Left lobe of liver (tissue), 2 donors: Measurements from ENCODE around the gene TC2N. TPM values are rescaled to one million over a fixed set of nuclear protein-coding genes. Genes with fewer than 3 reads are reported as not detected.
"Not testable (repeated sequence)": the region's sequence is repeated elsewhere in the genome, so short reads cannot be mapped to it uniquely, and the experiment has no call there.

Experiments
- ATAC-seq: fragments of 200-7000 bp; cut with Tn5 transposase; one replicate; pipeline ENCODE4 v1.9.1; 2020; ENCODE audit warnings: mild to moderate bottlenecking, moderate library complexity
- DNase-seq: peaks from one replicate; pipeline ENCODE4 v3.0.0-alpha.2; 2020; ENCODE audit warnings: low spot score
- total RNA-seq: library from RNA; stranded (reverse); gene quantifications from one replicate; pipeline ENCODE4 v1.2.1, GENCODE V29; 2021
- donor health status: DM: no; HTN: no; CAD: no; lungs with moderate emphysema.
- donor health status: DM: no; HTN: yes; CAD: no.

TC2N gene
- total RNA-seq, 1 donor from 2014 or later, result 1.5 TPM

DNA sequence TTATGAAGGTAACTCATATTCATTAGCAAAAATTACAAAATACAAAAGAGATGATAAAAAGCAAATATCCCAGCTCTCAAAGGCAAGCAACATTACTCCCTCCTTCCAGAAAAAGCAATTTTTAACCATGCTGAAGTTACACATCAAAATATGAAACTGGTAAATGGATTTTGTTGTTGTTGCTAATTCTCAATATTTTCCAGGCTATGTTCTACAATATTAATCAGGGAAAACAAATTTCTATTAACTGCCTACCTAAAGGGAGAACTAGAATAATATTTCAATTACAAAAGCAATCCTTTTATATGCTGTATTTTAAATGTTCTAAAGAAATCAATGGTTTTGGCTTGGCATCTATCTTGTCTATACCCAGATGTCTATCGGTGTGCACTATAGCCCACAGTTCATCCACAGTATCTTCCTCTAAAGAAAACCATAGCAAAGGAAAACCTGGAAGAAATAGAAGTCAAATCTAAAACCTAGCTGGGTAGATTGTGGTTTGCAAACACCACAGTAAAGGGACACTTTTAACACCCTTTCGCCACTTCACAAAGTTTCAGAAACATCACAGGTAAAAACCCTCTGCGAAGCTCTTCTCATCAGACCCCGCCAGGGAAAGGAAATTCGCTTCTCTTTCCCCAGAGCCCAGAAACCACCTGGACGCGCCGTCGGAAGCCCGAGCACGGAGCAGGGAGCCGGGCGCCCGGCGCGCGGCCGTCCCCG is 32.0 kb downstream of the TC2N start:
- no peak for ATAC-seq
- DNase-seq, result no peak

DNA sequence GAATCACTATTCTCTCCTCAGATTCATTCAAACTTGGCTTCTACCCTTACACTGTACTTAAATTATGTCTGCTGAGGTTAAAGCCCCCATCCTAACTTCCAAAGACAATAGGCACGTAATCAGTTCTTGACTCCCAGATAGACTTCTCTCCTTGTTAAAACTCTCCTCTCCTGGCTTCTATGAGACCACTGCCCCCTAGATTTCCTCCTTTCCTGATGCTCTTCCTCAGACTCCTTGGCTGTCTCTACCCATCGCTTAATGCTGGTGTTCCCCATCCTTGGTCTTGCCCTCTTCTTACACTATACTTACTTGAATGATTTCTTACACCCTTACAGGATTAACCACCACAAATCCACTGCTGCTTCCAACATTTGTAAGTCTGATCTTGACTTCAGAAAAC is 32.8 kb downstream of the TC2N start:
- DNase-seq (no peak), ATAC-seq (no peak)

DNA sequence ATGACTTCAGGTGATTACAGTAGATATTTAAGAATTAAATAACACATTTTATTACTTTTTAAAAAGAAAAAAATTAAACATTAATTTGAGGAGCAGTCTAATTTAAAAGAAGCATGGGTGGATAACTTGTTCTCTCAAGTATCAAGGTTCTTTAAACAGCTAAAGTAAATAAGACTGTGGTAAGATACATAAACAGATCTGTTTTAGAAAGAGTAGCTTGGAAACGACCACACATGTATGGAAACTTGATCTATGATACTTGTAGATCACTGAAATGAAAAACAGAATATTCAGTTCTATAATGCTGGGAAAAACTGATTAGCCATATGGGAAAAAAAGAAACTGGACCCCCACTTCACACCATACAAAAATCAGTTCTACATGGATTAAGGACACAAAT is 36.0 kb downstream of the TC2N start:
- ATAC-seq, result no peak
- no peak for DNase-seq

DNA sequence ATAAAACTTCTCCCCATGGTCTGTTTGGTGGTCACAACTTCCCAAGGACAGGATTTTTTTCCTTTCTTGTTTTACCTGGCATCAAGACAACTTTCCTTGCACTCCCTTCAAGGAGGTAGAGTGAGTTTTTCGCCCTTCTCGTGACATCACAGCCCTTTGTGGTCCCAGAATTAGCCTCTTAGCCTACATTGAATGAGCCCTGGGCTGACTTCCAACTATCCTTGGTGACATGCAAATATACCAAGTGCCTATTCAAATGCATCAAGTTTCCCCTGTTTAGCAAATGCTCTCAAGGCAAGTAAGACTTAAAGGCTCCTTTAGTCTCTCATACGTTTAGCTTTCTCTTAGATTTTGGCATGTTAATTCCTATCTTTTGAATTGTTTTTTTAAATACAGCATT is 36.6 kb downstream of the TC2N start:
- DNase-seq (no peak), ATAC-seq (no peak)

DNA sequence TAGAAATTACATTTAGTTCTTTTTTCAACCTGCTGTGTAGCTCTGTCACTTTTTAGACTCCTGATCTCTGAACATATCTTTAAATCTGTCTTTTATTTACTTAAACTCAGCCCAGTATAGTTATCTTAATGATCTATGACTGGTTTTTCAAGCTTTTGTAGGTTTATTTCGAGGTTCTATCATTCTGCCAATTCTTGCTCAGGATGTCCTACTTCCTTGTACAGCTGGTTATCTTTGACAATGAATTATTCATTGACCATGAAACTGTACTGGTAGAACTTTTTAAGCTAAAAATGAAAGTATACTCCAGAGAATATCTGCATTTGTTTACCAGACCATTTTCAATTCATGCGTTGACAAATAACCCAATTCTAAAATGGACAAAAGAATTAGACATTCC is 37.8 kb downstream of the TC2N start:
- ATAC-seq (no peak), DNase-seq (no peak)

DNA sequence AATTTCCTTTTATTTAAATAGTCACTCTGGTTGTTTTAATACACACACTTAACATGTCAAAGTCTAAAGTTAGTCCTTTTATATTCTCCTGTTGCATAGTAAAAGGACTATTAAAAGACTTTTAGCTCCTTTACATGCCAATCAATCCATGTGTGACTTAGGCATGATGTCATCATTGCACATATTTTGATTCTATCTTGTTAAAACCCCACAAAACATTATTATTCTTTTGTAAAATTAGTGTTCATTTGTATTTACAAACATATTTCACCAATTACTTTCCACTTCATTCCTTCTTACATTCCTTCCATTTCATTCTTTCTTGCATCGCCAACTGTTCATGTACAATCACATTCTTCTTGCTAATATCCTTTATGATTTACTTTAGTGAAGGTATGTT is 39.6 kb downstream of the TC2N start:
- DNase-seq, result no peak

DNA sequence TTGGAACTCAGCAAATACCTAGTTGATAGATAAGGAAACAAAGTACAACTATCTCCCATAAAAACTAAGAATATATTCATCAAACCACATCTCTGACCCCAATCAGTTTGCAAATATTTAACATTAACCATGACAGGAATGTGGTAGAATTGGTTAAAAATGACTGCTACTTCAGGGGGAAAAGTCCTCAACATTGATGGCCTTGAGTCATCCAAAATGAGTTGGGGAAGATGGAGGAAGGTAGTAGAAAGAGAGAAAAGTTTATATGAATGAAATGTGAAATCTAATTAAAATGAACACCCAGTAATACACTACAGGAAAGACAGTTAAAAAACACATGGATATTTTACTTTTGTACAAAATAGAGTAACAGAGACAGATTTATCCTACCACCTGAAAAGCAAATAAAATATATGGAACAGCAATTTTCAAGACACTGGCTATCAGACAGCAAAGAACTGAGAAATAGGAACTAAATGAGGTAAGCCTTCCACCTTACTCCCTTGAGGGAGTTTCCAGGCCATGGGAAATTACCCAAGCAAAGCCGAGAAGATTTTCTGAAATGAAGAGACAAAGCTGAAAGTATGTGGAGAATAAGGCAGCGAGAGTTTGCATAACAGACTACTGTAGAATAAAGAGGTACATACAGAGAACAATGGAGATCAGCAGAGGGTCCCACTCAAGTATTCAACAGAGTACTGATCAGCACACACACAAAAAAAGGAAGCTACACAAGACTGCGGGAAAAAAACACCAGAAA is 49.6 kb downstream of the TC2N start:
- DNase-seq (no peak), ATAC-seq (no peak)

More for the DNA sequence above, 39.6 kb downstream of the TC2N start:
- no peak for ATAC-seq

DNA sequence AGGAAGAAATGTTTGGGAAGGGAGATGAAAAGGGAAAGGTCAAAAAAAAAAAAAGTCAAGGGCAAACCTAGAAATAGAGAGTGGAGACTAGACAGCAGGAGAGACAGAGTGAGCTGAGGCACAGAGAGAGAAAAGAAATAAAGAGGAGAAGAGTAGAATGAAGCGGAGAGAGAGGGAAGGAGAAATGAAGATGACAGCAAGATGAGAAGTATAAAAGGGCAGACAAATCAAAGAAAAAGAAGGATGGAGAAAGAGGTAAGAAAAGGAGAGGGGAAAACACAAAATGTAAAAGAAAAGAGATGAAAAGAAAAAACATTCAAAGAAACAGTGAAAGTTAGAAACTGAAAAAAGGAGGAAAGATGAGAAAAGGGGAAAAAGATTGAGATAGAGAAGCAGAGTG is 53.0 kb downstream of the TC2N start:
- DNase-seq (no peak), ATAC-seq (no peak)

DNA sequence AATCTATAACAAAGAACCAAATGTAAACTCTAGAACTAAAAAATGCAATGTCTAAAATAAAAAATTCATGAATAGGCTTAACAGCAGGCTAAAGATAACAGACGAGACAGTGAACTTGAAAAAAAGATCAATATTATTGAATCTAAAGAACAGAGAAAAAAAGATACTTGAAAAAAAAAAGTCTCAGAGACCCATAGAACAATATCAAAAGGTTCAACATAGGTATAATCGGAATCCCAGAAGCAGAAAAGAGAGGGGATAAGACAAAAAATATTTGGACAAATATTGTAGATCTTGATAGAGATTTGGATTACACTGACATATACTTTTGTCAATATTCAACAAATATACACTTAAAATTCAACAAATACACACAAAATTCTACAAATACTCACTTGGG is 56.6 kb downstream of the TC2N start:
- no peak for ATAC-seq

DNA sequence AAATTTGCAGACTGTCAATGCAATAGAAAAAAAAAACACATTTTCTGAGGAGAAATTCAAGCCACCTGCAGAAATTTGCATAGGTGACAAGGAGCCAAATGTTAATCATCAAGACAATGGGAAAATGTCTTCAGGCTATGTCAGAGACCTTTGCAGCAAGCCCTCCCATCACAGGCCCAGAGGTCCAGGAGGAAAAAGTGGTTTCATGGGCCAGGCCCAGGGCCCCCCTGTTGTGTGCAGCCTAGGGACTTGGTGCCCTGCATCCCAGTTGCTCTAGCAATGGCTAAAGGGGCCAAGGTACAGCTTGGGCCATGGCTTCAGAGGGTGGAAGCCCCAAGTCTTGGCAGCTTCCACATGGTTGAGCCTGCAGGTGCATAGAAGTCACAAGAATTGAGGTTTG is 60.6 kb downstream of the TC2N start:
- DNase-seq (no peak), ATAC-seq (no peak)

More for the DNA sequence above, 56.6 kb downstream of the TC2N start:
- DNase-seq, result no peak

DNA sequence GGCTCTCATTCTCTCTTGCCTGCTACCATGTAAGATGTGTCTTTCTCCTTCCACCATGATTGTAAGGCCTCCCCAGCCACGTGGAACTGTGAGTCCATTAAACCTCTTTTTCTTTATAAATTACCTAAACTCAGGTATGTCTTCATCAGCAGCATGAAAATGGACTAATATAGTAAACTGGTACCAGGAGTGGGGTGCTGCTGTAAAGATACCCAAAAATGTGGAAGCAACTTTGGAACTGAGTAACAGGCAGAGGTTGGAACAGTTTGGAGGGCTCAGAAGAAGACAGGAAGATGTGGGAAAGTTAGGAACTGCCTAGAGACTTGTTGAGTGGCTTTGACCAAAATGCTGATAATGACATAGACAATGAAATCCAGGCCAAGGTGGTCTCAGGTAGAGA is 61.2 kb downstream of the TC2N start:
- not testable (repeated sequence) for ATAC-seq, DNase-seq

DNA sequence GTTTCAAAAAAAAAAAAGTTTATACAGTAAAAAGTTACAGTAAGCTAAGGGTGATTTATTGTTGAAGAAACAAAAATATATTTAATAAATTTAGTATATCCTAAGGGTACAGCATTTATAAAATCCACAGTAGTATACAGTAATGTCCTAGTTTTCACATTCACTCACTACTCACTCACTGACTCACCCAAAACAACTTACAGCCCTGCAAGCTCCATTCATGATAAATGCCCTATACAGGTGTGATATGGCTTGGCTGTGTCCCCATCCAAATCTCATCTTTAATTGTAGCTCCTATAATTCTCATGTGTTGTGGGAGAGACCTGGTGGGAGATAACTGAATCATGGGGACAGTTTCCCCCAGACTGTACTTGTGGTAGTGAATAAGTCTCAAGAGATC is 61.7 kb downstream of the TC2N start:
- no peak for ATAC-seq
- DNase-seq, result no peak

DNA sequence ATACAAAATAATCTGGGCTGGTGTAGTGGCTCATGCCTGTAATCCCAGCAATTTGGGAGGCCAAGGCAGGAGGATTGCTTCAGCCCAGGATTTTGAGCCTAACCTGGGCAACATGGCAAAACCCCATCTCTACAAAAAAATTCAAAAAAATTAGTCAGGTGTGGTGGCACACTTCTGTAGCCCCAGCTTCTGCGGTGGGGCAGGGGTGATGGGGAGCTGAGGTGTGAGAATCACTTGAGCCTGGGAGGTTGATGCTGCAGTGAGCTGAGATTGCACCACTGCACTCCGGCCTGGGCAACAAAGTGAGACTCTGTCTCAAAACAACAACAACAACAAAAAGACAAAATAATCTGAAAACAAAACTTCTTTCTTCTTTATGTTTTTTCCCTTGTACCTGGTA is 66.0 kb downstream of the TC2N start:
- DNase-seq (no peak), ATAC-seq (no peak)

DNA sequence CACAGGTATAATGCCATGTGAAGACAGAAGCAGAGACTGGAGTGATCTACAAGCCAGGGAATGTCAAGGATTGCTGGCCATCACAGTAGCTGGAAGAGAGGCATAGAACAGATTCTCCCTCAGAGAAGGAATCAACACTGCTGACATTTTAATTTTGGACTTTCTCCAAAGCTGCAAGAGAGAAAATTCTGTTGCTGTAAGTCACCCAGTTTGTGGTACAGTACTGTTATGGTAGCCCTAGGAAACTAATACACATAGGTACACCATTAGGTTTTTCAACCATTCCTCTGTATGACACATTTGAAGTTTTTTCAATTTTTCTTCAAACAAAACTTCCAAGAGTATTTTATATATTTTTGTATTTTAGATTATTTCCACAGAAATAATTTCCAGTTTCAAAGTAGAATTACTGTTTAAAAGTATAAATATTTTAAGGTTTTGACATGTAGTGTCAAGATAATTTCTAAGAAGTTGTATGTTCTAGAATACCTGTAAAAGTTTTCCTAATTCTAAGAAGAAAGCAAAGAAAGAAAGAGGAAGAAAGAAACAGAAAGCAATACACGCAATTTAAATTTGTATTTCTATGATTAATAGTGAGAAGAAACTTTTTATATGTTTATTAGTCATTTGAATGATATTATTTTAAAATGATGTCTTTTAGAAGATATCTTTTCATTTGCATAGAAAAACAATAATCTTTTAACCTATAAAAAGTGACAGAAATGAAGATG is 70.6 kb downstream of the TC2N start:
- no peak for DNase-seq
- no peak for ATAC-seq

DNA sequence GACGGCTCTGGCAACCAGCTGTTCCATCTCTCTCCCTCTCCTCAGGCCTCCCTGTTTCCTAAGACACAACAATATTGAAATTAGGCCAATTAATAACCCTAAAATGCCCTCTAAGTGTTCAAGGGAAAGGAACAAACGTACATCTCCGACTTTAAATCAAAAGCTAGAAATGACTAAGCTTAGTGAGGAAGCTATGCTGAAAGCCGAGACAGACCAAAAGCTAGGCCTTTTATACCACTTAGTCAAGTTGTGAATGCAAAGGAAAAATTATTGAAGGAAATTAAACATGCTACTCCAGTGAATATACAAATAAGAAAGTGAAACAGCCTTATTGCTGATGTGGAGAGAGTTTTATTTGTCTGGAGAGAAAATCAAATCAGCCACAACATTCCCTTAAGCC is 73.6 kb downstream of the TC2N start:
- ATAC-seq (no peak), DNase-seq (no peak)

DNA sequence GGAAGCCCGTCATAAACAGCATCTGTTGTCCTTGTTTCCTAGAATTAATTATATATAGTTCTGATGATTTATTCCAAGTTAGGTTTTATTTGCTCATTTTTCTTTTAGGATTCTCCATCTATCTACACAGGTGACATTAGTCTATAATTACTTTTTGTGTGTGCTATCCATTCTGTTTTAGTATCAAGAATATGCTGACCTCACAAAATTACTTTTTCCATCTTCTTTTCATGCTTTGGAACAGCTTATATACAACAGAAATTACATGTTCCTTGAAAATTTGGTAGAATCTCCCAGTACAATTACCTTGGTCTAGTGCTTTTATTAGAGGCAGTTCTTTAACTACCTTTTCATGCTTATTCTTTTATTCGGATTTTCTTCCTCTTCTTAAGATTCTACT is 81.1 kb downstream of the TC2N start:
- DNase-seq, result no peak
- ATAC-seq, result no peak

DNA sequence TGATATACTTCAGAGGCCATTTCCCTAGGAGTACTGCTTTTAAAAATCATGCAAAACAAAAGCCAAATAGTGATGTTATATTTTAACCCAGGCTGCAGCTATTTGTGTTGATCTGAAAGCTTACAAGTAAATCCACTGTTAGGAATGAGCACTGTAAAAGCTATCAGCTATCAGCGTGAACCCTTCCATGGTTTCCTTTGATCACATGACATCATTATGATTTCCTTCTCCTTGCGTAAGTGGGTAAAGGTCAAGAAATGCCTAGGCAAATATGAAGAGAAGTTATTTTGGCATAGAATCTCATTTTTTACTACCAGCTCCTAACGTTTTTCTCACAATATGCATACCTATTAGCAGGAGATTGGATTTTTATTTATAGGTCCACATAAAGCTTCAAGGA is 86.9 kb downstream of the TC2N start:
- ATAC-seq (peak; percentile 66), DNase-seq (no peak)

DNA sequence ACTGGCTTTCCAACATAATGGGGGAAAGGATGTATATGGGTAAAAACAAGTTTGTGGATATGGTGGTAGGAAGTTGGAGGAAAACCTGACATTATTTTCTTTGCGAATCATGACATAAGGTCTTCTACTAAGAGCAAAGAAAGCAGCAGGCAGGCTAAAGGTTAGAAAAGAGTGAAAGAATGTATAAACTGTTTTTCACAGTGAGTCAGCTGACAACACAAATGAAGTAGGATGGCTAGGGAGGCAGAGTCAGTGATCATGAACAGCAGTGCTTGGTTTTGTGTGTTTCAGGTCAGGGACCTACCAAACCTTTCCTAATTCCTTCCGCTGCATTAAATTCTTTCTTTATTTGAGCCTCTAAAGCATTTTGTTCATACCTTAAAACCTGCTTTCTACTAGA is 89.1 kb downstream of the TC2N start:
- DNase-seq, result no peak
- ATAC-seq, result no peak

DNA sequence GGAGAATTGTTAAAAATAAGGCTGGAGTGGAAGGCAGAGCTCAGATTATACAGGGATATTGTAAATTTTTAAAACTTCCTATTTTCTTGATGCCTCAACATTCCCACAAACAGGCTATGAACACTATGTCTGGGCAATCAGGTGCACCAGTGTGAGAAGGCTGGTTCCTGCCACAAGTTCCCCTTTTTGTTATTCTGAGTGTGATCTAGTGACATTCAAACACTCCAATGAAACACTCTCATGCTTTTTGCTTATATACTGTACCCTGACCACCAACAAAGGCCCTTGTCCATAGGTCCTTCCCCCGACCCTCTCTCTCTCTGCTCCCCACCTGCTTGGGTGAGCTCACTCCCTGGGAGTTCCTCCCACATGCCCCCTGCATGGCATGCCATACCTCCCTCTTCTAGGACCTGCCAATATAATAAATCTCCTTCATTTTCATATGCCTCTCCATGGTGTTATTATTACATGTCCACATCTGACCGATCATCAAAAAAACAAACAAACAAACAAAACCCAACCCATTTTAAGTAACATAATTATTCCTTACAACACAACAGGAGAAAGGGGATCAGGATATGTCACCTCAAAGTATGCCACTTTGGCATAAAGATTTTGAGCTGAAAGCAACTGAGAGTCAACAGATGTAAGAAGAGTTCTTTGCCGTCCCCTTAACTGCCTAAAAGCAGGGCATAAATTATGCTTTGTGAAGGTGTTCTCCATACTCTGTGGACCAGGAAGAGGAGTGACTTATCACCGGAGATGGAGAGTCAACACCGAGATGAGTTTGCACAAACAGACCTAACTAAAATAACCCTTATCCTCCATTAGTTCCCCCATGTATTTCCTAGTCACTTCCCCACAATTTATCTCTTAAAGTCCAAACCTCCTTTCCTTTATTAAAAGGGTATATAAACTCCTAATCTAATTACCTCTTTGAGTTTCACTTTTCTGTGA is 92.9 kb downstream of the TC2N start:
- ATAC-seq, result no peak

DNA sequence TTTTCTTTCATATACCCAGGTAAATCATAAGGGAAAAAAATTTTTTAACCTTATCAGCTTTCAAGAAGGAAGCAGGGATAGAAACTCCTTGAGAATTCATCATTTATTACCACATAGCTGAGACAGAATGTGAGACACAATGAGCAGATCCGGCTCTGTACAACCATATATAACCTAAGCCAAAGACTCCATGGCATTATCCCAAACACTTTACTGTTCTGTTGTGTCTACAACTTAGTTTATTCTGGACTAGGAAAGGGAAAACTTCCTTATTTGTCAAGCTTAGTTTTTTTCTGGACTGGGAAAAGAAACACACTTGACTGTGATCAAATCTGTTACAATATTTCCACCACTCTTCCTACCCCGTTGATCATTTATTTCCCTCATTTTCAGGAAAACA is 97.2 kb downstream of the TC2N start:
- ATAC-seq (no peak), DNase-seq (no peak)

More for the DNA sequence above, 92.9 kb downstream of the TC2N start:
- no peak for DNase-seq
